Measurements from ENCODE around the gene PDXK.

- TF ChIP-seq POLR2AphosphoS5 (IDR thresholded peaks at IDR 0.05; ENCODE audit: insufficient read depth, low read depth, low read length) = no peak
- no peak for TF ChIP-seq CTCF (IDR thresholded peaks at IDR 0.05; ENCODE audit: extremely low read depth in 1 of 2, insufficient read depth in 1 of 2, low read depth in 1 of 2, low read length in 2 of 2)
- TF ChIP-seq MAX (IDR thresholded peaks at IDR 0.05; ENCODE audit: insufficient read depth, insufficient read length) = no peak
- TF ChIP-seq POLR2A (IDR thresholded peaks at IDR 0.05; ENCODE audit: low read depth, low read length) = no peak
- no peak for TF ChIP-seq EZH2 (IDR thresholded peaks at IDR 0.05; ENCODE audit: borderline replicate concordance, low read depth, low read length, severe bottlenecking)
- TF ChIP-seq MYC (IDR thresholded peaks at IDR 0.05; ENCODE audit: low read depth, low read length) = no peak
- TF ChIP-seq FOS (IDR thresholded peaks at IDR 0.05; ENCODE audit: borderline replicate concordance, insufficient read depth, low read length) = no peak
- TF ChIP-seq JUN (IDR thresholded peaks at IDR 0.05; ENCODE audit: borderline replicate concordance, insufficient read depth, insufficient read length, low read depth) = no peak
- no peak for TF ChIP-seq GATA2 (IDR thresholded peaks at IDR 0.05; ENCODE audit: insufficient read depth, insufficient read length, low read depth, low read length)
Observed at GRCh38 chr21:43770066-43770655, 51.2 kb downstream of the PDXK start.

All from endothelial cell of umbilical vein (primary cell).